ENCODE data around the gene TMEM174. TPM values are rescaled to one million over a fixed set of nuclear protein-coding genes. Genes with fewer than 3 reads are reported as not detected.

TMEM174 gene
- total and polyA plus RNA-seq, 4 donors: not detected

DNA sequence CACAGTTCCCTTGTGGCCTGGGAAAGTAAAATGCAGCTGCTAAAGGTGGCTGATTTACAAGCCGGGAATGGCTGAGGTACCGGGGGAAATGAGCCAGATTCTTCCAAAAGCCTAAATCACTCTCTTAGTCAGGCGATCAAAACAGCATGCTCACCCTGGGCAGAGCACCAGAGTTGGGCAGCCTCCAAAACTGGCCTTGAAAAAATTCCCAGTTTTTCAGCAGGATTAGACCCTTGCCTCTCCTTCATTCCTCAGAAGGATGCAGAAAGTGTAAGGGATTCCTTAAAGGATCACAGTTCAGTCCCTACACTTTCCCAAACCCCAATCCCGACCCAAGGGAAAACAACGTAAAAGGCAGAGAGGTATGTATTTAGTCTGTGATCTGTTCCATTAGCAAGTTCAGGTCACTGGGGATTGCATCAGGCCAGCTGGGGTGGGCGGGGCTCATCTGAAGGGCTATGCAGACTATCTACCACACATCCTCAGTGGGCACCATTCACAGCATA, 16.9 kb downstream of the TMEM174 start:
- 55% methylated on average over 6 of the region's 6 CpGs for WGBS
- peaks cover 0 to 3% (median 0%) of the 10 kb centered on the region in 4 donors for H3K27me3 ChIP-seq (ENCODE audit: control insufficient read depth in 4 of 4, insufficient read depth in 4 of 4, low read length in 3 of 4)
- TF ChIP-seq HNF4A (conservative IDR thresholded peaks at IDR 0.05) (no peak), YY1 (IDR thresholded peaks at IDR 0.05) (no peak), CTCF (IDR thresholded peaks at IDR 0.05; ENCODE audit: low read depth, low read length, missing input control) (no peak)

GRCh38 chr5:73192370-73192769, 19.4 kb downstream of the TMEM174 start:
- Histone ChIP-seq H3K9me3 (ENCODE audit: control insufficient read depth in 4 of 4, low read length in 3 of 4) (no peaks in the 10 kb centered on the region), H3K4me1 (ENCODE audit: control insufficient read depth in 4 of 4, insufficient read depth in 4 of 4, low read length in 3 of 4) (no peaks in the 10 kb centered on the region), H3K27ac (ENCODE audit: low read depth in 1 of 2, low read length in 2 of 2) (no peak overlapping the region), H3K36me3 (ENCODE audit: control insufficient read depth in 4 of 4, insufficient read depth in 3 of 4, low read depth in 1 of 4, low read length in 3 of 4) (no peaks in the 10 kb centered on the region), H3K4me3 (ENCODE audit: low read depth in 1 of 3, low read length in 3 of 3) (no peak overlapping the region), H3K27me3 (ENCODE audit: control insufficient read depth in 4 of 4, insufficient read depth in 4 of 4, low read length in 3 of 4) (peaks cover 0 to 1% (median 0%) of the 10 kb centered on the region in 4 donors), H3K9ac (ENCODE audit: low read depth in 1 of 2, low read length in 2 of 2) (no peak overlapping the region)
- DNase-seq (ENCODE audit: low spot score): no peak
- 78% methylated on average over 4 of the region's 4 CpGs for WGBS
- TF ChIP-seq, protein P1, sequence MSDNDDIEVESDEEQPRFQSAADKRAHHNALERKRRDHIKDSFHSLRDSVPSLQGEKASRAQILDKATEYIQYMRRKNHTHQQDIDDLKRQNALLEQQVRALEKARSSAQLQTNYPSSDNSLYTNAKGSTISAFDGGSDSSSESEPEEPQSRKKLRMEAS (IDR thresholded peaks at IDR 0.05): no peak
- TF ChIP-seq RAD21 (IDR thresholded peaks at IDR 0.05) (no peak), YY1 (IDR thresholded peaks at IDR 0.05) (no peak), JUND (IDR thresholded peaks at IDR 0.05) (no peak), CTCF (IDR thresholded peaks at IDR 0.05; ENCODE audit: low read depth, low read length, missing input control) (no peak), EGR1 (IDR thresholded peaks at IDR 0.05; ENCODE audit: low read depth in 2 of 2) (no peak), HNF4A (conservative IDR thresholded peaks at IDR 0.05) (no peak), SP1 (IDR thresholded peaks at IDR 0.05) (no peak), REST (IDR thresholded peaks at IDR 0.05) (no peak), TAF1 (conservative IDR thresholded peaks at IDR 0.05) (no peak), GABPA (IDR thresholded peaks at IDR 0.05 in 1 of 2, conservative IDR thresholded peaks at IDR 0.05 in 1 of 2) (no peak), HNF4G (IDR thresholded peaks at IDR 0.05) (no peak), NR2F2 (IDR thresholded peaks at IDR 0.05) (no peak), RXRA (IDR thresholded peaks at IDR 0.05) (no peak)
- TF ChIP-seq, protein P2, sequence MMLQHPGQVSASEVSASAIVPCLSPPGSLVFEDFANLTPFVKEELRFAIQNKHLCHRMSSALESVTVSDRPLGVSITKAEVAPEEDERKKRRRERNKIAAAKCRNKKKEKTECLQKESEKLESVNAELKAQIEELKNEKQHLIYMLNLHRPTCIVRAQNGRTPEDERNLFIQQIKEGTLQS (IDR thresholded peaks at IDR 0.05): no peak
- TF ChIP-seq, protein P3, sequence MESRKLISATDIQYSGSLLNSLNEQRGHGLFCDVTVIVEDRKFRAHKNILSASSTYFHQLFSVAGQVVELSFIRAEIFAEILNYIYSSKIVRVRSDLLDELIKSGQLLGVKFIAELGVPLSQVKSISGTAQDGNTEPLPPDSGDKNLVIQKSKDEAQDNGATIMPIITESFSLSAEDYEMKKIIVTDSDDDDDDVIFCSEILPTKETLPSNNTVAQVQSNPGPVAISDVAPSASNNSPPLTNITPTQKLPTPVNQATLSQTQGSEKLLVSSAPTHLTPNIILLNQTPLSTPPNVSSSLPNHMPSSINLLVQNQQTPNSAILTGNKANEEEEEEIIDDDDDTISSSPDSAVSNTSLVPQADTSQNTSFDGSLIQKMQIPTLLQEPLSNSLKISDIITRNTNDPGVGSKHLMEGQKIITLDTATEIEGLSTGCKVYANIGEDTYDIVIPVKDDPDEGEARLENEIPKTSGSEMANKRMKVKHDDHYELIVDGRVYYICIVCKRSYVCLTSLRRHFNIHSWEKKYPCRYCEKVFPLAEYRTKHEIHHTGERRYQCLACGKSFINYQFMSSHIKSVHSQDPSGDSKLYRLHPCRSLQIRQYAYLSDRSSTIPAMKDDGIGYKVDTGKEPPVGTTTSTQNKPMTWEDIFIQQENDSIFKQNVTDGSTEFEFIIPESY (IDR thresholded peaks at IDR 0.05): no peak

More for the DNA sequence above, 16.9 kb downstream of the TMEM174 start:
- Histone ChIP-seq H3K9ac (ENCODE audit: low read depth in 1 of 2, low read length in 2 of 2) (no peak overlapping the region), H3K27ac (ENCODE audit: low read depth in 1 of 2, low read length in 2 of 2) (no peak overlapping the region), H3K9me3 (ENCODE audit: control insufficient read depth in 4 of 4, low read length in 3 of 4) (peaks cover 0 to 6% (median under 1%) of the 10 kb centered on the region in 4 donors), H3K36me3 (ENCODE audit: control insufficient read depth in 4 of 4, insufficient read depth in 3 of 4, low read depth in 1 of 4, low read length in 3 of 4) (no peaks in the 10 kb centered on the region), H3K4me3 (ENCODE audit: low read depth in 1 of 3, low read length in 3 of 3) (no peak overlapping the region), H3K4me1 (ENCODE audit: control insufficient read depth in 4 of 4, insufficient read depth in 4 of 4, low read length in 3 of 4) (no peaks in the 10 kb centered on the region)
- no peak for DNase-seq (ENCODE audit: low spot score)
